PC-9 (cell line): ENCODE data around the gene MBNL1.

ENCODE experiments used
- CTCF ChIP-seq: fragments of 200-600 bp; sonication (generic); conservative IDR thresholded peaks from 2 replicates; pipeline ENCODE4 v1.6.1; 2017; ENCODE audit warnings: mixed run types, antibody characterized with exemption, mild to moderate bottlenecking, moderate library complexity
- EZH2 ChIP-seq: fragments of 200-600 bp; sonication (generic); IDR thresholded peaks from 2 replicates; pipeline ENCODE4 v1.8.0; 2017; ENCODE audit warnings: antibody characterized with exemption, low read depth

- no peak for TF ChIP-seq CTCF
- TF ChIP-seq EZH2 = no peak
Observed at GRCh38 chr3:152270937-152271336, 2.2 kb downstream of the MBNL1 start.
